ENCODE measurements around the gene SPATA31A3.
"Not testable (repeated sequence)": the region's sequence is repeated elsewhere in the genome, so short reads cannot be mapped to it uniquely, and the experiment has no call there.

SPATA31A3 gene

GRCh38 chr9:66992450-66992849, at the start of gene SPATA31A3:
Gene SPATA31A3 (minus strand): TSS chr9:66992550. CDS start chr9:66992521, 29 bp downstream.
- not testable (repeated sequence) for DNase-seq

GRCh38 chr9:66952576-66952975, 39.8 kb downstream of the SPATA31A3 start:
- not testable (repeated sequence) for DNase-seq

GRCh38 chr9:66942400-66943155, 49.8 kb downstream of the SPATA31A3 start:
- DNase-seq, result not testable (repeated sequence)

- not testable (repeated sequence) for DNase-seq
Observed at GRCh38 chr9:66939878-66940830, 52.2 kb downstream of the SPATA31A3 start.

- DNase-seq, result not testable (repeated sequence)
Observed at GRCh38 chr9:66938322-66938721, 54.0 kb downstream of the SPATA31A3 start.

GRCh38 chr9:66937662-66938061, 54.7 kb downstream of the SPATA31A3 start:
- not testable (repeated sequence) for DNase-seq

All from stimulated activated CD8-positive, alpha-beta memory T cell treated with anti-CD3 and anti-CD28 coated beads, Interleukin-4, amount 100 ng/mL, for 48 hours (primary cell).